Gastrocnemius medialis (tissue), 4 donors: ENCODE results near the gene ARFIP2. TPM values are rescaled to one million over a fixed set of nuclear protein-coding genes. Genes with fewer than 3 reads are reported as not detected.

Experiments used
- ATAC-seq, 2 donors: fragments of 150-250 bp; one replicate each; pipeline ENCODE4 v1.9.1; 2016
- DNase-seq, 2 donors: peaks; one replicate each; pipeline ENCODE4 v3.0.0-alpha.2; 2019
- H3K27ac ChIP-seq, 4 donors: fragments of 200-600 bp; sonication (generic); 1 replicate in 1 of 4; 2 replicates in 3 of 4; pipeline ENCODE4 v1.5.1; 2016 to 2018; ENCODE audit warnings: mild to moderate bottlenecking in 2 of 4, moderate library complexity in 1 of 4
- H3K27me3 ChIP-seq, 3 donors: fragments of 200-600 bp; sonication (generic) in 2 of 3; 1 replicate in 1 of 3; 2 replicates in 2 of 3; pipeline versions ENCODE4 v1.5.1 to v1.6.0; 2016 to 2019; ENCODE audit warnings: mild to moderate bottlenecking in 1 of 3, moderate library complexity in 1 of 3
- H3K36me3 ChIP-seq, 2 donors: fragments of 200-600 bp; sonication (generic) in 1 of 2; one replicate each; pipeline ENCODE4 v1.5.1; 2017 to 2018
- H3K4me1 ChIP-seq, 2 donors: fragments of 200-600 bp; sonication (generic) in 1 of 2; one replicate each; pipeline ENCODE4 v1.5.1; 2016 to 2017; ENCODE audit warnings: mild to moderate bottlenecking in 2 of 2
- H3K4me3 ChIP-seq, 4 donors: fragments of 200-600 bp; sonication (generic) in 3 of 4; 1 replicate in 1 of 4; 2 replicates in 3 of 4; pipeline ENCODE4 v1.5.1; 2016 to 2019; ENCODE audit warnings: mild to moderate bottlenecking in 2 of 4
- H3K9me3 ChIP-seq, 3 donors: fragments of 200-600 bp; sonication (generic) in 2 of 3; 1 replicate in 1 of 3; 2 replicates in 2 of 3; pipeline ENCODE4 v1.5.1; 2016 to 2019
- POLR2A ChIP-seq, 2 donors: fragments of 450-650 bp; IDR thresholded peaks; one replicate each; pipeline ENCODE4 v1.6.1; 2017; ENCODE audit warnings: antibody characterized with exemption in 2 of 2, mild to moderate bottlenecking in 2 of 2, moderate library complexity in 2 of 2
- in situ Hi-C, 4 donors: fragments of 200-750 bp; cut with MboI; loops; one replicate each; pipeline versions ENCODE4 v1.15.0 to v1.8.0; 2017; ENCODE audit warnings: low sequenced_read_pairs in 4 of 4
- intact Hi-C: fragments of 100-400 bp; cut with DNase I; formaldehyde crosslinking; loops from one replicate; pipeline ENCODE4 v1.15.1; 2023; ENCODE audit warnings: low total_unique reads
- total RNA-seq, 4 donors: library from RNA; depleted of rRNA; stranded (reverse); fragments of >200 nt; gene quantifications; one replicate each; pipeline versions ENCODE4 v1.1.0 to v1.2.3, GENCODE V29; 2016
- TF ChIP-seq, protein P1 (sequence below), 5 experiments: fragments of 450-650 bp in 3 of 5; fragments of 200-600 bp in 2 of 5; sonication (generic) in 2 of 5; IDR thresholded peaks in 4 of 5; conservative IDR thresholded peaks in 1 of 5; 1 replicate in 4 of 5; 2 replicates in 1 of 5; pipeline ENCODE4 v1.5.1; 2016 to 2019; ENCODE audit warnings: antibody characterized with exemption in 5 of 5, mild to moderate bottlenecking in 3 of 5, moderate library complexity in 3 of 5

Gene ARFIP2, protein sequence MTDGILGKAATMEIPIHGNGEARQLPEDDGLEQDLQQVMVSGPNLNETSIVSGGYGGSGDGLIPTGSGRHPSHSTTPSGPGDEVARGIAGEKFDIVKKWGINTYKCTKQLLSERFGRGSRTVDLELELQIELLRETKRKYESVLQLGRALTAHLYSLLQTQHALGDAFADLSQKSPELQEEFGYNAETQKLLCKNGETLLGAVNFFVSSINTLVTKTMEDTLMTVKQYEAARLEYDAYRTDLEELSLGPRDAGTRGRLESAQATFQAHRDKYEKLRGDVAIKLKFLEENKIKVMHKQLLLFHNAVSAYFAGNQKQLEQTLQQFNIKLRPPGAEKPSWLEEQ
- total RNA-seq = 10 to 100 TPM; 20.1 to 27.8 (median 24.4) TPM

DNA sequence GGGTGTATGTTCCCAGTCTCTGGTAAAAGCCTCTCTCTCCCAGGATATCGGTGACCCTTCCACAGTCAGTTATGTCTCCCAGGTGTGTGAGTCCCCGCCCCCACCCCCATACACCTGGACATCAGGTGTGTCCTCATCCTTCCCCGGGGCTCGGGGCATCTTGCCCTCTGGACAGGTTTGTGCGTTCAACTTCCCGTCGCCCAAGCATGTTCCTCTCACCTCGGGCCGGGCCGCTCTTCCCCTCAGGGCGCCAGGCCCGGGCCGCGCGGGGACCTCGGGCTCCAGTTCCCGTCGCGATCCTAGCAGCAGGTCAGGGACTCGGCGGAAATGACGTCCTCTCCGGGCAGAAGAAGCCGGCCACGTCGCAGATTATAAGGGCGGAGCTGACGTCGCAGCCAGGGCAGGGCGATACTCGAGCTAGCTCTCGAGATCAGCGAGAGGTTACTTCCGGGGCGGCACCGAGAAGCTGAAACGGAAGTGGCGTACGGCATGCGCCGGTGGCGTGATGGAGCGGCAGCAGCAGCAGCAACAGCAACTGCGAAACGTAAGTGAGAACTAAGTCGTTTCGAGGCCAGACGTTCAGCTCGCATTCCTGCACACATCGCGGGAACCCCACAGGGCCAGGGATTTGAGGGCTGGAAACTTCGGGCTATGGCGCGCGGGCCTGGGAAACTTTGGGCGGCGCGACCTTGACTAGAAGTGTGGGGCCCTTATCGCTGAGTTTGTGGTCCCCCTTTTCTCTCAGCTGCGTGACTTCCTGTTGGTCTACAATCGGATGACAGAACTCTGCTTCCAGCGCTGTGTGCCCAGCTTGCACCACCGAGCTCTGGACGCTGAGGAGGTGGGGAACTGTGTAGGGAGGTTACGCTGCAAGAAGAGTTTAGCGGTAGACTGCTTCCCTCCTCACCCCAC lies at the start of gene ARFIP2, which contains the start of gene TIMM10B:
TSS of gene ARFIP2 (minus strand) at position 320 of the 912 bp plus-strand sequence. CDS start 910 bp downstream, outside the sequence.
TSS of gene TIMM10B (plus strand) at position 490 of the 912 bp plus-strand sequence. CDS start at position 506, 16 bp downstream.
- Histone ChIP-seq H3K36me3 (peaks cover 0 to 55% of the 10 kb centered on the region in 2 donors), H3K9me3 (no peaks in the 10 kb centered on the region), H3K27me3 (no peaks in the 10 kb centered on the region), H3K27ac (peak within 1 kb of the TSS; percentile 93 to 97 (median 94)), H3K4me3 (peak within 1 kb of the TSS; percentile 85 to 95 (median 87)), H3K4me1 (peaks cover 24 to 31% of the 10 kb centered on the region in 2 donors)
- peak; percentile 98 to 99 for ATAC-seq
- intact Hi-C loops = loop anchor here (1.0 to 5.0 kb wide), 6 partner anchors 91 to 1508 kb away; partner anchors contain the start of genes CNGA4, ILK, RRP8 and SMPD1
- DNase-seq = peak; percentile 98 to 99
- TF ChIP-seq POLR2A (IDR thresholded peaks at IDR 0.05) = peak; percentile 93 to 97
- TF ChIP-seq, protein P1, sequence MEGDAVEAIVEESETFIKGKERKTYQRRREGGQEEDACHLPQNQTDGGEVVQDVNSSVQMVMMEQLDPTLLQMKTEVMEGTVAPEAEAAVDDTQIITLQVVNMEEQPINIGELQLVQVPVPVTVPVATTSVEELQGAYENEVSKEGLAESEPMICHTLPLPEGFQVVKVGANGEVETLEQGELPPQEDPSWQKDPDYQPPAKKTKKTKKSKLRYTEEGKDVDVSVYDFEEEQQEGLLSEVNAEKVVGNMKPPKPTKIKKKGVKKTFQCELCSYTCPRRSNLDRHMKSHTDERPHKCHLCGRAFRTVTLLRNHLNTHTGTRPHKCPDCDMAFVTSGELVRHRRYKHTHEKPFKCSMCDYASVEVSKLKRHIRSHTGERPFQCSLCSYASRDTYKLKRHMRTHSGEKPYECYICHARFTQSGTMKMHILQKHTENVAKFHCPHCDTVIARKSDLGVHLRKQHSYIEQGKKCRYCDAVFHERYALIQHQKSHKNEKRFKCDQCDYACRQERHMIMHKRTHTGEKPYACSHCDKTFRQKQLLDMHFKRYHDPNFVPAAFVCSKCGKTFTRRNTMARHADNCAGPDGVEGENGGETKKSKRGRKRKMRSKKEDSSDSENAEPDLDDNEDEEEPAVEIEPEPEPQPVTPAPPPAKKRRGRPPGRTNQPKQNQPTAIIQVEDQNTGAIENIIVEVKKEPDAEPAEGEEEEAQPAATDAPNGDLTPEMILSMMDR (IDR thresholded peaks at IDR 0.05 in 4 of 5, conservative IDR thresholded peaks at IDR 0.05 in 1 of 5) = no peak
- in situ Hi-C loops = loop anchor here in 3 of 4 donors (25.0 kb wide), 1 partner anchor 244 kb away; the partner anchor contains the start of genes CNGA4 (in 3 of the 3) and FHIP1B (in 3 of the 3)

DNA sequence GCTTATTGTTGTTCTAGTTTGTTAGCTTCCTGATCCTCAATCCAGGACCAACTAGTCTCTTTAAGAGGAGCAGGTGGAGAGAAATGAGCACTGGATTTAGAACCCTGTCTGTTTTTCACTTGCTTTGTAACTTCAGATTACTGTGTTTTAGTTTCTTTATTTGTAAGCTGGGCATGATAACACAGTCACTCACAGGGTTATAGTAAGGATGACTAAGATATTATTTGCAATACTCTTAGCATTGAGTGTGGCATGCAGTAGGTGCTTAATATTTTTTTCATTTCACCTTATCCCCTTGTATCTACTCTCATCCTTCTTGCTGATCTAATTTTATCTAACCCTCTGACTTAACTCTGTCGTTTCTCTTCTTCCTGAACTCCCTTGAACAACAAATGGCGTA lies 49.7 kb upstream of the ARFIP2 start:
- in situ Hi-C loops (loop anchor here (5.0 to 10.0 kb wide), 4 partner anchors 144 to 176 kb away; partner anchors contain the start of gene MRPL17 (in 2 of the 4)), intact Hi-C loops (loop anchor here (1.0 to 5.0 kb wide), 3 partner anchors 81 to 175 kb away; partner anchors contain the start of genes MRPL17 and TAF10)
- Histone ChIP-seq H3K4me1 (no peaks in the 10 kb centered on the region), H3K4me3 (no peak overlapping the region), H3K9me3 (no peaks in the 10 kb centered on the region), H3K27ac (no peak overlapping the region), H3K36me3 (peaks cover 0 to 19% of the 10 kb centered on the region in 2 donors), H3K27me3 (no peaks in the 10 kb centered on the region)
- no peak for TF ChIP-seq POLR2A (IDR thresholded peaks at IDR 0.05)
- TF ChIP-seq, protein P1 (IDR thresholded peaks at IDR 0.05 in 4 of 5, conservative IDR thresholded peaks at IDR 0.05 in 1 of 5) = no peak
- DNase-seq = no peak
- ATAC-seq = peak in 1 of 2 donors; percentile 18

DNA sequence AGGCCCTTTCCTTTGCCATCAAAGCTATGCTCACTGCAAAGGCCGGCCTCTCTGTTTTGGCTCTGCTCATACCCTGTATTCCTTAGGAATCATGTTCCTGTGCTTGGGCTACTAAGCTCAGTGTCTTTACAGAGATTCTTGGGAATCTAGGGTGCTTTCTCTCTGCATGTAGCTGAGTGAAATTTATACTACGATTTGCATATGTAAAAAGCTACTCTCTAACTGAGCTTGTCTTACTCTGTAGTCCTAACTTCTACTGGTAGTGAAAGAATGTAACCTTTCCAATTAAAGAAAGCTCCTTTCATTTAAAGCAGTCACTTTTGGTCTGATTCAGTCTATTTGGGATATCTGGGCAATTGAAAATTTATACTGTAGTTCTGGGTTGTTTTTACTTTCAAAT lies 48.1 kb upstream of the ARFIP2 start:
- intact Hi-C loops (no loop called here), in situ Hi-C loops (no loop called here)
- TF ChIP-seq, protein P1 (IDR thresholded peaks at IDR 0.05 in 4 of 5, conservative IDR thresholded peaks at IDR 0.05 in 1 of 5) = no peak
- TF ChIP-seq POLR2A (IDR thresholded peaks at IDR 0.05) = no peak
- Histone ChIP-seq H3K27ac (no peak overlapping the region), H3K9me3 (no peaks in the 10 kb centered on the region), H3K4me1 (no peaks in the 10 kb centered on the region), H3K4me3 (no peak overlapping the region), H3K36me3 (peaks cover 0 to 16% of the 10 kb centered on the region in 2 donors), H3K27me3 (no peaks in the 10 kb centered on the region)
- DNase-seq (no peak), ATAC-seq (no peak)

DNA sequence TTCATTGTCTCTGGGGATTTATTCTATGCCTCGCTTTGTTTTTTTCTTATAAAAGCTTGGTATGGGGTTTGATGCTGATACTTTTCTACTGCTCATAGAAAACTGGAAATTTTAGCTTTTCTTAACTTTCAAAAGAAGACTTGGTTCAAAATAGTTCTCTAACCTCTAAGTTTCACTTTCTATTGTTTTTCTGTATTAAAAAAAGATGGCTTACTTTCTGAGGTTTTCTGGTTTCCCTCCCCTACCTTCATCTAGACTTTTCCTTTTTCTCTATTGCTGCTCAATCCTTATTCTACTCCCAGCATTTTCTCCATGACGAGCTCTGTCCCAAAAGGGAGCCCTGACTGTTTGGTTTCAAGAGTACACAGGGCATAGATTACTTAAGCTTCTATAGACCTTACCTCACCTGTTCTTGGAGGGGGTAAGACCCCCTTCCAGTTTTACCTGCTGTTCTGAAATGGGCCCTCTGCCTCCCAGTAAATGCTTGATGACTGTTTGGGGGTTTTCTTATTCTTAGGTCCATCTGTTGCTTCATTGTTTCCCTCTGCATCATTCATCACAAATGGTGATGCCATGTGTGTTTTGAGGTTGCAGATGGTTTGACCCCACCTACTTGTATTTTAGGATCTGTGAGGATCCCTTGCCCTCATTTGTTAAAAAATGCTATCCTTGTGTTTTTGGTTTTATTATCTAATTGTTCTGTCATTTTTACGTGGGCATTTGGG lies 45.4 kb upstream of the ARFIP2 start:
- no peaks in the 10 kb centered on the region for H3K4me1 ChIP-seq
- TF ChIP-seq, protein P1 (IDR thresholded peaks at IDR 0.05 in 4 of 5, conservative IDR thresholded peaks at IDR 0.05 in 1 of 5) = no peak
- no peak for TF ChIP-seq POLR2A (IDR thresholded peaks at IDR 0.05)
- no peaks in the 10 kb centered on the region for H3K9me3 ChIP-seq
- ATAC-seq (no peak), DNase-seq (no peak)
- peaks cover 0 to 7% of the 10 kb centered on the region in 2 donors for H3K36me3 ChIP-seq
- intact Hi-C loops (no loop called here), in situ Hi-C loops (no loop called here)
- H3K4me3 ChIP-seq = no peak overlapping the region
- no peak overlapping the region for H3K27ac ChIP-seq
- H3K27me3 ChIP-seq = no peaks in the 10 kb centered on the region
